Activated CD4-positive, alpha-beta T cell treated with anti-CD3 and anti-CD28 coated beads, Interleukin-2, amount 10 ng/mL, durations not matched to agents 7 days and 5 days (primary cell): ENCODE results near the gene SASH1. TPM values are rescaled to one million over a fixed set of nuclear protein-coding genes. Genes with fewer than 3 reads are reported as not detected.

Experiments used
- CTCF ChIA-PET: fragments of 350-600 bp; sonication (Branson Sonifier 250); formaldehyde crosslinking; loops from one replicate; lab custom pipeline; 2021; ENCODE audit warnings: antibody characterized with exemption; lab: Charles Lee
- POLR2A ChIA-PET: fragments of 350-600 bp; sonication (Branson Sonifier 250); formaldehyde crosslinking; loops from one replicate; lab custom pipeline; 2021; ENCODE audit warnings: antibody characterized with exemption; lab: Charles Lee
- DNase-seq: peaks from one replicate; pipeline ENCODE4 v3.0.0-alpha.2; 2020
- H3K27ac Mint-ChIP-seq: one replicate; pipeline ENCODE4 v1.8.0; 2021; ENCODE audit warnings: mild to moderate bottlenecking, moderate library complexity, mixed read lengths
- H3K27me3 Mint-ChIP-seq: one replicate; pipeline ENCODE4 v1.8.0; 2021; ENCODE audit warnings: mixed read lengths
- H3K36me3 Mint-ChIP-seq: one replicate; pipeline ENCODE4 v1.8.0; 2021; ENCODE audit warnings: low read depth, mixed read lengths
- H3K4me1 Mint-ChIP-seq: one replicate; pipeline ENCODE4 v1.8.0; 2021; ENCODE audit warnings: mixed read lengths
- H3K4me3 Mint-ChIP-seq: one replicate; pipeline ENCODE4 v1.8.0; 2021; ENCODE audit warnings: mild to moderate bottlenecking, moderate library complexity, mixed read lengths
- H3K9me3 Mint-ChIP-seq: one replicate; pipeline ENCODE4 v1.8.0; 2021; ENCODE audit warnings: mixed read lengths
- total RNA-seq, 2 experiments: library from RNA; stranded (reverse); gene quantifications; one replicate each; pipeline ENCODE4 v1.2.3, GENCODE V29; 2021

SASH1 gene
- total RNA-seq, 2 experiments from 2014 or later: 0.47 to 0.50 TPM

DNA sequence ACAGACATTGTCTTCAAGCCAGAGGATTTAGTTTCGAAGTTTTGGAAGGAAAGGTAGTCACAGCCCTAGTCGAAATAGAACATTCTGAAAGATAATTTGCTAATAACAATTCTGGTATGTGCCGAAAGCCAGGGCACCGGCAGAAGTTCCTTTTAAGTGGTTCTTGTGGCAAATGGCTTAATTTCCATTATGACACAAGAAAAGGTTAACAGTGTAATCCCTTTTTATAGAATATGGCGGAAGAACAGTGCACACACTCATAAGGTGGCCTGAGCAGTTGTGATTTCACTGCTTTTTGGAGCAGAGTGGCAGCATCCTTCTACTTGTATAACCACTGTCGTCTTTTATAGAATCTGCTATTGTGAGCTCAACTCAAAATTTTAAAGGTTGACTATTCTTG lies 152.4 kb downstream of the SASH1 start:
- DNase-seq: no peak
- no peak overlapping the region for H3K27ac Mint-ChIP-seq
- H3K4me1 Mint-ChIP-seq: no peaks in the 10 kb centered on the region
- POLR2A ChIA-PET: no interaction called here
- H3K36me3 Mint-ChIP-seq: no peaks in the 10 kb centered on the region
- H3K27me3 Mint-ChIP-seq: peaks cover 7% of the 10 kb centered on the region
- no peaks in the 10 kb centered on the region for H3K9me3 Mint-ChIP-seq
- H3K4me3 Mint-ChIP-seq: no peak overlapping the region
- CTCF ChIA-PET: interaction anchor here (1.6 kb wide), 1 partner anchor 10 kb away, joined by 4 read pairs; no protein-coding TSS in a partner anchor

DNA sequence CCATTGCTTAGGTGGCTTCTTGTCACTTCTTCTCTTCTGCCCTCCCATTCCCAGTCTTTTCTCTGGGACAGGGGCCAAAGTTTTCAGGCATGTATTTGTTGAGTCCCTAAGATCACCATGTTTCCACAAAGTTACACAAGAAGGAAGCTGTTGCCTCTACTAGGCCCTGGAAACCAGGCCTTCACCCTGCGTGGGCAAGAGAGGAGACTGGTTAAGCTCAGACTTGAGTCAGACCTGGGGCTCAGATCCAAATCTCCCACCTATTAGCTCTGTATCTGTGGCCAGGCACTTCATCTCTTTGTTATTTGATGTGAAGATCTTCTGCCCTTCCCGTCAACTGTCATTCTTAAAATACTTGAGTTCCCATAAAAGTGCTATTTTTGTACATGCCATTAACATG lies 154.6 kb downstream of the SASH1 start:
- no peaks in the 10 kb centered on the region for H3K9me3 Mint-ChIP-seq
- POLR2A ChIA-PET: no interaction called here
- H3K36me3 Mint-ChIP-seq: no peaks in the 10 kb centered on the region
- CTCF ChIA-PET: no interaction called here
- no peak for DNase-seq
- no peak overlapping the region for H3K4me3 Mint-ChIP-seq
- H3K4me1 Mint-ChIP-seq: no peaks in the 10 kb centered on the region
- H3K27ac Mint-ChIP-seq: no peak overlapping the region
- peaks cover 8% of the 10 kb centered on the region for H3K27me3 Mint-ChIP-seq

DNA sequence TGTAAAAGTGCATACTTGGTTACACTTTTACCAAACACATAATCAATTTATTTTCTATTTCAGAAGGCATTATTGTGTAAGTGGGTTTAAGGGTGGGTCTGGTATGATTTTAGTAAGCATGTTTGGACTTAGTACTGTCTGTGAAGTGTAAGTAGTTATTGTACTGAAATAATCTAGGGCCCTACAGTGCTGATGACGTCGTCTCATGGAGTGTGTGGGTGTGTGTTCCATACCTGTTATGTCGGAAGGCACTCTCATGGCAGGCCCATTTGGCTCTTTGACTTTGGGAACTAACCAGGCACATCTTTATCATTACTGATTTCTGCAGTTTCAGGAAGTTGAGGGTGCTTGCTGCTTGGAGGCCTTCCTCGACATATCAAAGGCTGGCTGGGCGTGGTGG lies 155.1 kb downstream of the SASH1 start:
- H3K36me3 Mint-ChIP-seq: no peaks in the 10 kb centered on the region
- H3K4me3 Mint-ChIP-seq: no peak overlapping the region
- H3K9me3 Mint-ChIP-seq: no peaks in the 10 kb centered on the region
- peaks cover 10% of the 10 kb centered on the region for H3K27me3 Mint-ChIP-seq
- CTCF ChIA-PET: interaction anchor here (0.7 kb wide), 1 partner anchor 33 kb away, joined by 3 read pairs; no protein-coding TSS in a partner anchor
- no peak for DNase-seq
- H3K4me1 Mint-ChIP-seq: no peaks in the 10 kb centered on the region
- H3K27ac Mint-ChIP-seq: no peak overlapping the region
- POLR2A ChIA-PET: no interaction called here

DNA sequence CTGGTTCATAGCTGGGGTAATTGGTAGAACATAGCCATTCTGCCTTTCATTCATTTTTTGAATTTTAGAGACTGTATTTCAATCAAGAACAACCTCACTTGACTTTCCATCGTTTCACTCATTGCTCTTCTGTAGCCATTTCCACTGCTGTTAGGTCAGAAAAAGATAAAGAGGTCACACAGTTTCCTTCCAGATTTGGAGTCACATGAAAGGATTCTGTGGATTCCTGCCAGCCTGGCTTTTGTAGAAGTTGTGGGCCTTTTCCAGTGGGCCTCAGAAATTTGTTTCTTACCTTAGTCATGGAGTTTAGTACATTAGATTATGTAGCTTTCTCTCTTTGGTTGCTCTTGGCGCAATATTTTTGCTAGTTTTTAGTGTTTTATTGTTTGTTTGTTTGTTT lies 157.8 kb downstream of the SASH1 start:
- Mint-ChIP-seq H3K27ac (no peak overlapping the region), H3K4me1 (no peaks in the 10 kb centered on the region), H3K9me3 (no peaks in the 10 kb centered on the region), H3K4me3 (no peak overlapping the region), H3K36me3 (no peaks in the 10 kb centered on the region), H3K27me3 (peaks cover 12% of the 10 kb centered on the region)
- POLR2A ChIA-PET: no interaction called here
- CTCF ChIA-PET: no interaction called here
- DNase-seq: no peak

DNA sequence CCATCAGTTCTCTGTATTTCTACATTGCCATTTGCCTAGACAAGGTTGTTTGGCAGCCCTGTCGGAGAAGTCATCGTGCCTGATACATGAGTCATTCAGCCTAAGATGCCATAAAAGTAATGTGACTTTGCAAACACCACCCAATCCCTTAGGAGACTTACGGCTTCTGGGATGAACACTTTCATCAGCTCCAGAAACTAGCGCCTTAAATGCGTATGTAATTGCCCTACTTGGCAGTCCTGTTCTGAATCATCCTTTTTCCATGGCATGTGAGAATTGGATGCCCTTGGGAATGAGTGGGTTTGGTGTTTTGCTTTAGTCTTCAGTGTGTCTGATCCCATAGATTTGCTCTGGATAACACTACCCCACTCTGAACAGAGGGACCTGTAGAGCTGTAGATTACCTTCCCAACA lies 158.5 kb downstream of the SASH1 start:
- H3K27me3 Mint-ChIP-seq: peaks cover 12% of the 10 kb centered on the region
- H3K4me3 Mint-ChIP-seq: no peak overlapping the region
- no peaks in the 10 kb centered on the region for H3K4me1 Mint-ChIP-seq
- ChIA-PET CTCF (no interaction called here), POLR2A (no interaction called here)
- no peaks in the 10 kb centered on the region for H3K9me3 Mint-ChIP-seq
- H3K27ac Mint-ChIP-seq: no peak overlapping the region
- DNase-seq: no peak
- no peaks in the 10 kb centered on the region for H3K36me3 Mint-ChIP-seq

DNA sequence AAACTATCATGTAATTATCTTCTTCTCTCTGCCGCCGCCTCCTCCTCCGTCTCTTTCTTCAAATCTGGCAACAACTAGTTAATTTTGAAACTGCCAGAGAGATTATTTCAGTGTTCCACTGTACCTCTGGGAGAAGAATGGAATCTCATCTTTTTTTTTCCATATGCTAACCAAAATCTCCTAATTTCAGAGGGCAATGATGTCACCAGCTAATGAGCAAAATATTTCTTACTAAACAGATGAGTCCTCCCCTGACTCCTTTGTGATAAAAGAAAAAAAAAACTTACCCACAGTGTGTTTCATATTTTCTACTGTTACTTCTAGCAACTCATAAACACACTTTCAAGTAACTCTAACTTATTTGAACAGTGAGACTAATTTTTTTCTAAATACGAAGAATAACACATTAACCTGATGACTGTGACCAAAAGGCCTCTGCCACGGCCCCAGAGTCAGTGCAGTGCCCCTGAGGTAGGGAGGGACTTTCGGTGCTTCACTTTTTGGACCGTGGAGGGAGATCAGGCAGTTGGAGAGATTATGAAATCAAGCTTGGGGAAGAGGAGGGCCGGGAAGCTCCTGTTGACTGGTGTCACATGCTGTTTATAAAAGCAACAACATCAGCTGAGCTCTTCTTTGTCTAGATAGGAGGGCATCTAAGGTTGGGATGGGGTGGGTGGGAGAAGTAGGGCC lies 159.6 kb downstream of the SASH1 start:
- ChIA-PET POLR2A (no interaction called here), CTCF (no interaction called here)
- no peak overlapping the region for H3K4me3 Mint-ChIP-seq
- no peak for DNase-seq
- no peaks in the 10 kb centered on the region for H3K9me3 Mint-ChIP-seq
- no peak overlapping the region for H3K27ac Mint-ChIP-seq
- no peaks in the 10 kb centered on the region for H3K36me3 Mint-ChIP-seq
- peaks cover 15% of the 10 kb centered on the region for H3K27me3 Mint-ChIP-seq
- H3K4me1 Mint-ChIP-seq: no peaks in the 10 kb centered on the region

DNA sequence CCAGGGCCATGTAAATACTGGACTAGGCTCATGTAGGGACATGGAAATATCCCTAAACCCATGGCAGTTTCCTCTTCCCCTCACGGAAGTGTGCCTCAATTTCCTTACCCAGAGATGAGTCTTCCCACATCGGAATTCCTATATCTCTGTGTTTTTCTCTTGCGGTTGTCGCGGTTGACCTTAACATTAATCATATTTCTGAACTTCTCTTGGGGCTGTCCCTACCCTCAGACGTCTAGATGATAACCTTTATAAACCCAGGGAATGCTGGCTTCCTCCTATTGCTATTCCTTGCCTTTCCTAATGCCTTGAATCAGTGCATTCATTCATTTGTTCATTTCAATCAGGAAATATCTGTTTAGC lies 160.1 kb downstream of the SASH1 start:
- Mint-ChIP-seq H3K4me1 (no peaks in the 10 kb centered on the region), H3K36me3 (no peaks in the 10 kb centered on the region), H3K9me3 (no peaks in the 10 kb centered on the region), H3K27ac (no peak overlapping the region), H3K27me3 (peaks cover 17% of the 10 kb centered on the region), H3K4me3 (no peak overlapping the region)
- no peak for DNase-seq
- ChIA-PET CTCF (no interaction called here), POLR2A (no interaction called here)

DNA sequence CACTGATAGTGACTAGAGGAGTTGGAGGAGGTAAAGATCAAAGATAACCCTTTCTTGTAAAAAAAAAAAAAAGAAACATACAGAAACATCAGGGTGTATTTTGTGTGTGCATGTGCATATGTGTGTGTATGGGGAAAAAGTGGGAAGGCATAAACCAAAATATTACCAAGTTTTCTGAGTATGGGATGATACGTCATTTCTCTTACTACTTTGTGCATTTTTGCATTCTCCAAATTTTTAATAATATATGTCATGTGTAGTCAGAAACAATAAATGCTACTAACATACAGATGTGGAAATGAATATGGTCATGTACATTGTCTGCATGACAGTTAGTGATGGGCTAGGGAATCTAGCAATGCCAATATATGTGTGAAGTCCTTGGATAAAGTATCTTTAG lies 161.1 kb downstream of the SASH1 start:
- Mint-ChIP-seq H3K4me3 (no peak overlapping the region), H3K9me3 (no peaks in the 10 kb centered on the region), H3K4me1 (no peaks in the 10 kb centered on the region), H3K36me3 (no peaks in the 10 kb centered on the region), H3K27me3 (peaks cover 24% of the 10 kb centered on the region), H3K27ac (no peak overlapping the region)
- POLR2A ChIA-PET: no interaction called here
- no peak for DNase-seq
- CTCF ChIA-PET: no interaction called here

DNA sequence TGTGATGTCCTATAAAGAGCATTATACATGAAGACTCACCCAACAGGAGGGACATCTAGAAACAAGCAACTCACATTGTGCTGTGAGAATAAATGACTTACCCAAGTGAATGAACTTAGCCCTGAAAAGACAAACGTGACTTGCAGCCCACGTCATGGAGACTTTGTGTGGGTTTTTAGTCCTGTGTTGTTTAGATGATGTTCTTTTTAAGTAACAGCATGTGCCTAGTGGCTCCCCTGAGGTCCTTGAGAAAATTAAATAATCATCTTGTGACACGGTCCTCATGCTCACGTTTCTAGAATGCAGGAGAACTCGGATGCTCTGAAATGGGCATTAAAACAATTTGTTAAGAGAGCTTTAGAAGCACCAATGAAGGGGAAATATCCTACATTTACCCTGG lies 165.1 kb downstream of the SASH1 start:
- Mint-ChIP-seq H3K4me3 (no peak overlapping the region), H3K9me3 (no peaks in the 10 kb centered on the region), H3K4me1 (no peaks in the 10 kb centered on the region), H3K36me3 (no peaks in the 10 kb centered on the region), H3K27ac (no peak overlapping the region), H3K27me3 (peaks cover 31% of the 10 kb centered on the region)
- no peak for DNase-seq
- CTCF ChIA-PET: interaction anchor here (1.6 kb wide), 1 partner anchor 19 kb away, joined by 5 read pairs; no protein-coding TSS in a partner anchor
- POLR2A ChIA-PET: no interaction called here

DNA sequence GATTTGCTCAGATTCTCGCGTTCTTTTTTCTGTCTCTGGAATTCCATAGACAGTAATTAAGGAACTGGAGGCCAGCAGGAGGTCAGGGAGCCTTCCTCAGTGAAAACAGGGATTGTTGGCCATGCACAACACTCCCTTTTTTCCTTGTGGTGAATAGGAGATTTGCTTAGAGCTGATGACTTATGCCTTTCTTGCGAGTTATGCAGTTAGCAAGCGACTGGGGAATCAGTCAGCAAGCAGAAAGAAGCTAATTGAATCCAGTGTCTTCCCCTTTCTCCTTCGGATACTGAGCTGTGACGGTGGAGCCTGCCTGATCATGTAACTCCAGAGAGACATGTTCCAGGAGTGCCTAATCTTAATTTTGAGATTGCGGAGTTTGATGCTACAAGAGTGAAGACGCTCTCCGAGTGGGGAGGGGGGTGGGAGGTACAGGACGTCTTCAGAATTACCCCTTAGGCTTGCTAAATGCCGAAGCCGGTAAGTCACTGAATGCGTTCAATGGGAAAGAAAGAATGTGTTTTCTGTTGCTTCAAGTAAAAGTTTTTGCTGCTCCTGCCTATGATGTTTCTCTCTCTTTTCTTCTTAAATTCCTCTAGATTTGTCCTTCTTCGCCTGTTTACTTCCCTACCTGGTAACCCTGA lies 165.9 kb downstream of the SASH1 start:
- POLR2A ChIA-PET: no interaction called here
- H3K4me1 Mint-ChIP-seq: no peaks in the 10 kb centered on the region
- no peaks in the 10 kb centered on the region for H3K9me3 Mint-ChIP-seq
- no peak overlapping the region for H3K4me3 Mint-ChIP-seq
- CTCF ChIA-PET: interaction anchor here (1.6 kb wide), 1 partner anchor 18 kb away, joined by 5 read pairs; no protein-coding TSS in a partner anchor
- peaks cover 30% of the 10 kb centered on the region for H3K27me3 Mint-ChIP-seq
- DNase-seq: no peak
- H3K36me3 Mint-ChIP-seq: no peaks in the 10 kb centered on the region
- H3K27ac Mint-ChIP-seq: no peak overlapping the region

DNA sequence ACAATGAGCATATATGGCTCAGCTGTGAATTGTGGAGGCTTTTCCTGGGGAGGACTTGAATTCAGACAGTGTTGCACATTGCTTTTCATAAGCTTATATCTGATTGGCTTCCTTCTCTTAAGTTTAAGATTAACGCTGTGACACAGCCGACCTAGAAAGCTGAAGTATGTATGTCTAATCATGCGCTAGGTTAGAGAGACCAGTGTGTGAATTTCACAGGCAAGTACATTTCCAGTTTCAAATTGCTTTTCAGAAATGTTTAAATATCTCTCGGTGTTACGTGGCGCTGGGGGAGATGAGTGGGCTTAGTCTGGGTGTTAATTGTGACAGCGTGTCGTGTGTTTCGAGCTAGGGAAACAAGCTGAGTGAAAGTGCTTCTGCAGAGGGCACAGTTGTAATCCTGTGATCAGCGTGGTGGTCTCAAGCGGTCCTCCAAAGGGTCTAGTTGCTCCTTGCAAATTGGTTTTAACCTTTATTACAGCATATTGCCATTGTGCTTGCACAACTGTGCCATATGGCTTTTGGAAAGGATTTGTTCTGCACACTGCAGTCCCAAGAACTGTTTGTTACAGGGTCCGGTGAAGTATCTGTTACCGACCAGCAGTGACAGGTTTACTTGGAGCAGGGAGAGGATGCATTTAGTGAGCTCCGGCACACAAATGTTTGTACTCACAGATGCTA lies 166.6 kb downstream of the SASH1 start:
- Mint-ChIP-seq H3K9me3 (no peaks in the 10 kb centered on the region), H3K27me3 (peaks cover 31% of the 10 kb centered on the region), H3K4me1 (no peaks in the 10 kb centered on the region), H3K36me3 (no peaks in the 10 kb centered on the region), H3K27ac (no peak overlapping the region), H3K4me3 (no peak overlapping the region)
- no peak for DNase-seq
- CTCF ChIA-PET: interaction anchor here (1.6 kb wide), 1 partner anchor 18 kb away, joined by 5 read pairs; no protein-coding TSS in a partner anchor
- POLR2A ChIA-PET: no interaction called here

DNA sequence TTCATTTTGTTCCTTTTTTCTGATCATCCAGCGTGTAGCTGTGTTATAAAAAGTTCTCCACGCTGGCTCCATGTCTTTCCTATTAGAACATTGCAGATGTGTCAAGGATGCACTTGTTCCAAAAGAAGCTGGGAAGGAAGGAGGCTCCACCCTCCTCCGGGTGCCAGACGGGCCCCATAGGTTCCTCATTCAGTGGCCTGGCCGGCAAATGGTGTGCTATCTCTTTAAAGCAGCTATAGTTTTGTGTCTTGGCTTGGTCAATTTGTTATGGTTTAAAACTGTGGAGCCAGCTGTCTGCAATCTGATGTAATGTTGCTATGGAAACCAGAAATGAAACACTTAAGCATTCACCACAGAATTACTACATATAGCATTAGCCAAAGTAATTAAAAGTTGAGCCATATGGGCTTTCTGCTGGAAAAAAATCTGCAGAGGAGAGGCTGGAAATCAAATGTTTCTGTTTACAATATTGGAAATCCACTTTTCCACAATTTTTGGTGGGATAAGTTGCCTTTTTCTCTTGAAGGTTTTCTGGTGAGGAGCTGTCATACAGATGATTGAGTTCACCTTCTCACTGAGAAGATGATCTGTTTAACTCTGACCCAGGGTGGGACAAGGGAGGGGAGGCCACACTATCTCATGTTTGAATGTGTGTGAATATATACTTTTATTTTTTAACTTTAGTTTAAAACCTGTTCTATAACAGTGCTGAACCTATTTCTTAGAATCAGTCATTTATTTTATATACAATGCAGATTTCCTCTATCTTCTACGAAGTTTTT lies 167.4 kb downstream of the SASH1 start:
- Mint-ChIP-seq H3K27ac (no peak overlapping the region), H3K4me3 (no peak overlapping the region), H3K4me1 (no peaks in the 10 kb centered on the region), H3K27me3 (peaks cover 31% of the 10 kb centered on the region), H3K9me3 (no peaks in the 10 kb centered on the region), H3K36me3 (no peaks in the 10 kb centered on the region)
- no peak for DNase-seq
- ChIA-PET CTCF (no interaction called here), POLR2A (no interaction called here)
